Pons (tissue), 1 donor: ENCODE results near the gene SLC6A16.
"Not testable (repeated sequence)": the region's sequence is repeated elsewhere in the genome, so short reads cannot be mapped to it uniquely, and the experiment has no call there.

Experiments
- DNase-seq: peaks from one replicate; pipeline ENCODE4 v3.0.0-alpha.2; 2016; ENCODE audit warnings: low spot score

Gene SLC6A16

GRCh38 chr19:49324801-49325576 lies at the start of gene SLC6A16:
Gene SLC6A16 (minus strand): TSS chr19:49325191. CDS start chr19:49311347, 13,844 bp downstream.
- DNase-seq = no peak

DNA sequence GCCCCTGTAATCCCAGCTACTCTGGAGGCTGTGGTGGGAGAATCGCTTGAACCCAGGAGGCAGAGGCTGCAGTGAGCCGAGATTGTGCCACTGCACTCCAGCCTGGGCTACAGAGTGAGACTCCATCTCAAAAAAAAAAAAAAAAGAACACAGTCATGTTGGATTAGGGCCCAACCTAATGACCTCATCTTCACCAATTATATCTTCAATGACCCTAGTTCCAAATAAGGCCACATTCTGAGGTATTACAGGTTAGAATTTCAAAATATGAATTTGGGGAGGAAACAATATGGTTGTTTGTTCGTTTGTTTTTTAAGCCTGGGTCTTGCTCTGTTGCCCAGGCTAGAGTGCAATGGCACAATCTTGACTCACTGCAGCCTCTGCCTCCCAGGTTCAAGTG lies 48.2 kb upstream of the SLC6A16 start:
- not testable (repeated sequence) for DNase-seq

GRCh38 chr19:49371184-49371583 lies 46.2 kb upstream of the SLC6A16 start:
- no peak for DNase-seq

GRCh38 chr19:49368711-49369358 lies 43.8 kb upstream of the SLC6A16 start:
- no peak for DNase-seq

- no peak for DNase-seq
Observed at GRCh38 chr19:49366110-49366509, 41.1 kb upstream of the SLC6A16 start.

- no peak for DNase-seq
Observed at GRCh38 chr19:49364083-49364737, 39.2 kb upstream of the SLC6A16 start.

DNA sequence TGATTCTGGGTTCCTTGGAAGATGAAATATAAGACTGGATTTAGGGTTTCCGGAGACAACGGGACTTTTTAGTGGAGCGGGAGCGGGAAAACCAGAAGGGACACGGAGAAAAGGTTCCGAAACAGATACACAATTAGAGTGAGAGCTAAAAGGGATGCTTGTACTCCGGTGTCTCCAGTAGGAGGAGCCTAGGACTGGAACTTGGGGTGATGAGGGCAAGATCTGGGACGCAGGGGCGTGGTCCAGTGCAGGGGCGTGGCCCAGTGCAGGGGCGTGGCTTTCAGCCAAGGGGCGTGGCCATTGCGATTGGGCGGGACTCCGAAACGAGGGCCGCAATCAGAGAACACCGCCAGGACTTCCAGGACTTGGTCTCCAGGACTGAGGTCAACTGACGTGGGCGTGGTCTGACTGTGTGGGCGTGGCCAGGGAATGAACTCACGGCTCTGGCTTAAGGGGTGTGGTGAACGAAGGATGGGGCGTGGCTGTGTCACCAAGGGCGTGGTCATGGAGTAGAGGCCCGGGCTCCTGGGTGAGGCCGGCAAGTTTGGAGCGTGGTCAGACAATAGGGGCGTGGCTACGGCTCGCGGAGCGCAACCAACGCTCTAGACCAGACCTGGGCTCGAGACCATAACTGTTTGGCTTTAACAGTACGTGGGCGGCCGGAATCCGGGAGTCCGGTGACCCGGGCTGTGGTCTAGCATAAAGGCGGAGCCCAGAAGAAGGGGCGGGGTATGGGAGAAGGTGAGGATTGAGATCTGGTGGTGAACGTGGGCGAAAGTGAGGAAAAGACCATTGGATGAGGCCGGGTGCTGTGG lies 38.5 kb upstream of the SLC6A16 start, which contains the start of gene DKKL1:
DKKL1 (plus strand) TSS at position 610 of the 815 bp plus-strand sequence; CDS start at position 732, 122 bp downstream.
- peak; percentile 63 for DNase-seq

DNA sequence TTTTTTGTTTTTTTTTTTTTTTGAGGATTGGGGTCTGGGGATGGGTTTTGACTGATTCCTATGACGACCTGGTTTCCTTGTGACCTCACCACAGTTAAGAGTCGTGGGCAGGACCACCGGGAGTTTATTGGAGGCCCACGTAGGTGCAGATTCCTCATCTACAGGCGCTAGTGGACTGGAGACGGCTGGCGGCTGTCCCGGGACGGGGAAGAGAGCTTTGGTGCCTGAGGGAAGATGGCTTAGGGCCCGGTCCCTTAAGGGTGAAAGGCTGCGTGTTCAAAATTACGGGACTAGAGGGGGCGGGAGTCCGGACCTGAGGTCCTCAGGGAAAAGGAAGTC lies 37.9 kb upstream of the SLC6A16 start:
- no peak for DNase-seq

DNA sequence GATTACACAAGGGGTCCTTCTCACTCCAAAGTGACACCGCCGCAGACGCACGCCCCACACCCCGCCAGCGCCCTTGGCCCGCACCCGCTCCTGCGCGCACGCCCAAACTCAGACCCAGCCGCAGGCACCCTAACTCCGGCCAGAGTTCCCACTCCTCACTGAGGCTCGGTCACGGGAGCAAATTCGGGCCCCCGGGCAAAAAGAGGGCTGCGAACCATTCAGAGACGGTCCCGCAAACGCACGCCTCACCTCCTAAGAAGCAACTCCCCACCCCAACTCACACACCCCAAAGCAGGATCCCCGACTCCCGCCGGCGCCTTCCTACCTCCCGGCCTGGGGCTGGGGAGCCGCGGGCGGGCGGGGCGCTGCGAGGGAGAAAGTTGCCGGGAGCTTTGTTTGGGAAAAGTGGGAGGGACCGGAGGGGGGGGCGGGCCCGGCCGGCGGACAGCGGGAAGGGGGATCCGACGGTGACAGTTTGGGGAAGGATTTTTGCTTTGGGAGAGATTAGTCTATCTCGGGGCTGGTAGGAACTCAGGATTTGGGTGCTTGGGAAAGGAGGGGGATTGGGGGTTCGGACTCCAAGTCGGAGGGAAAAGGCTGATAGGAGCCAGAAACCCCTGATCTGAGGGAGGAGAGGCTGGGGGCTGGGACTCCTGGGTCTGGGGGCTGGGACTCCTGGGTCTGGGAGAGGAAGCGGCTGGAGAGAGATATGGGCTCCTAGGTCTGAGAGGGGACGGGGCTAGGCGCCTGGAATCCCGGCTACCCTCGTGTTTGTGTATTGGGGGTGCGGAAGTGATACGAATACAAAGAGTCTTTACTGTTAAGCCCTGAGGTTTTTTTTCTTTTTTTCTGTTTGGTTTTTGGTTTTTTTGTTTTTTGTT lies 37.3 kb upstream of the SLC6A16 start, which contains the start of gene TEAD2:
TEAD2 (minus strand) TSS at position 369 of the 881 bp plus-strand sequence. CDS start 2,341 bp downstream, outside the sequence.
- DNase-seq = no peak

DNA sequence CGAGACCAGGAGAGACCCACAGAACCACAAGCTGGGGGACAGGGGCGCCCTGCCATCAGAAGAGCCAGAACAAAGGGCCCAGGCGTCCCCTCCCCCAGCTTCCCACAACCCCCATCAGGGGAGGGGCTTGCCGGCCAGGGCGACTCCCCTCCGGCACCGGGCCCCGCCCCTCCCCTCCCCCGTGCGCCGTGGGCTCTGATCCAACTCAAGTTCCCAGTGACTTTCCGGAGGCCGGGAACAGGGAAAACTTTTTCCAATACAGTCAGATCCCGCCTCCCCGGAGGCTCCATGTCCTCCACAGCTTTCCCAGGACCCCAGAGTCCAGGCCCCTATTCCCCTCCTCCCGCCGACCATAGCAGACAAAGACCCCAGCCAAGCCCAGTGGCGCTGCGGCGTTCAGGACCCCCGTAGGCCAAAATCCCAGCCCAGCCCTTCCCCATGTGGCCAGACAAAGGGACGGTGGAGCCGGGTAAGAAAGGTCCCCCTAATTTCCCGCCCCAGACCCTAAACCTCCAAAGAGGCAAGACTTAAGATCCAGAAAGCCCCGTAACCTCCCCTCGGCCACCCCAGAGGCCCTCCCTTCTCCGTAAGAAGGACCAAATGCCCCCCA lies 36.6 kb upstream of the SLC6A16 start:
- no peak for DNase-seq

GRCh38 chr19:49359851-49360820 lies 35.1 kb upstream of the SLC6A16 start:
- no peak for DNase-seq

GRCh38 chr19:49357186-49357585 lies 32.2 kb upstream of the SLC6A16 start:
- DNase-seq = no peak

- no peak for DNase-seq
Observed at GRCh38 chr19:49356382-49356781, 31.4 kb upstream of the SLC6A16 start.

DNA sequence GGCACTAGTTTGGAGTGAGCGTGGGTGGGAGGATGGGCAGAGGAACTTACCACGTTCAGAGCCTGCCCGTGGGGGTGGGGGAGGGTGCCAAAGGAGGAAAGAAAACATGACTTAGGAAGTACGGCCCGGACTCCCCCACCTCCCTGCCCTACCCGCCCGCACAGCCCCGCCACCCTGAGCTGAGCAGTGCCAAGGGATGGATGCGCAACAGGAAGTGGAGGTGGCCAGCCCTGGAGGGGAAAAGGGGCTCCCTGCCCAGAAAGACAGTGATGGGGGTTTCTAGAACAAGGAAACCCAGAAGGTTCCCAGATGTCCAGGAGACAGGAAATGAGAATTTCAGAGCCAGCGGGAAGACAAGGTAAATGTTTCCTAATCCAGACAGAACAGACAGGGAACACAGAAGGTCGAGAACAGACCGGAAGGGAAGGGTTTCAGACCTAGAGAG lies 30.9 kb upstream of the SLC6A16 start:
- no peak for DNase-seq

DNA sequence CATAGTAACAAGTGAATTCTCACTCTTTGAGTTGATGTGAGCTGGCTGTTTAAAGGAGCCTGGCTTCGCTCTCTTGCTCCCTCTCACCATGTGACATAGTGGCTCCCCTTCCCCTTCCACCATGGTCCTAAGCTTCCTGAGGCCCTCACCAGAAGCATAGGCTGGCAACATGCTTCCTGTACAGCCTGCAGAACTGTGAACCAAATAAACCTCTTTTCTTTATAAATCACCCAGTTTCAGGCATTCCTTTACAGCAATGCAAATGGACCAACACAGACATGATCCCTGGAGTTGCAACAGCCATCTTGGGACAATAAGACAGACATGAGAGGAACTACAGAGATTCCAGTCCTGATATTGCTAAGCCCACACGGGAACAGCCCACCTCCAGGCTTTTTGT lies 24.6 kb upstream of the SLC6A16 start:
- no peak for DNase-seq

DNA sequence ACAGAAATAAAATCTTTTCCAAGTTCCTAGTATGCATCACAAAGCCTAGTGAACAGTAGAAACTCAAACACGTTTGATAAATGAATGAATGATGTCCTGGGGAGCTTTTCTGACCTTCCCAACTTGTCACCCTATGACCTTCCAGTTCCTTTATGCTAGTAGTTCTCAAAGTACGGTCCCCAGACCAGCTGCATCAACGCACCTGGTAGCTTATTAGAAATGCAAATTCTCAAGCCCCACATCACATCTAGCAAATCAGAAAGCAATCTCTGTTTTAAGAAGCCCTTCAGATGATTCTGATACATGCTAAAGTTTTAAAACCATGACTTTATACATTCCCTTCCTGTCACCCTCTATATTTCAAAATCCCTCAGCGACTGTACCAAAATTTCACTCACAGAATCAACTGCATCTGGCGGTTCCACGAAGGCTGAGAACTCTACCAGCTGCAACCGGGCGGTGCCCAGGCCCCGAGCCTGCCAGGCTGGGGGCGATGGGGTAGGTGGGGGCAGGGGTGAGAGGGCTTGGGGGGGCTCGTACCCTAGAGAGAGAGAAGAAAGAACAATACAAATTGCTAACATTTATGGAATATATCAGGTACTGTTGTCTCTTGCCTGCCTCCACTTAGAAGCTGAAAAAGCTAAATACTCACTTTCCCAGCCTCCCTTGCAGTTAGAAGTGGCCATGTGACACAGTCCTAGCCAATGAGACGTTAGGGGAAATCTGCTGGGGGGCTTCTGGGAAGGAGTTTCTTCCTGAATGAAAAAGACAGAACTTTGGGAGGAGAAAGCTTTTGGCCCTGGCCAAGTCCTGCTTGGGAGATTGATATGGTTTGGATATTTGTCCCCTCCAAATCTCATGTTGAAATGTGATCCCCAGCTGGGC lies 23.6 kb upstream of the SLC6A16 start:
- no peak for DNase-seq

DNA sequence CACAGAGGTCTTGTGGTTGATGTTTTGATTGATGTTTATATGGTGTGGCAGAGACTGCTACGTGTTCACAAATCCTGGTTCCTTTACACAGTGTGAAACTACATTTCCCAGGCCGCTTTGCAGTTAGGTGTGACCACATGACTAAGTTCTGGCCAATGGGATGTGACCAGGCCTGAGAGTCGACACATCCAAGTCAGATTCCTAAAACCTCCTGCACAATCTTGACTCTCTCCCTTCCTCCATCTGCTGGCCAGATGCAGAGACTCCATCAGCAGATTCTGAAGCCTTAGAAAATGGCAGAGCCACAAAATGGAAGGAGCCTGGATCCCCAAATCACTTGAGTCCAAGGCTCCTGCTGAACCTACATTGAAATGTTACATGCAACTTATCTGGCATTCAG lies 22.8 kb upstream of the SLC6A16 start:
- DNase-seq = peak; percentile 36

GRCh38 chr19:49347191-49347590 lies 22.2 kb upstream of the SLC6A16 start:
- DNase-seq = no peak
